Fibroblast of lung (primary cell): ENCODE data around the gene MACF1. TPM values are rescaled to one million over a fixed set of nuclear protein-coding genes. Genes with fewer than 3 reads are reported as not detected.

ENCODE experiments used
- DNase-seq, 2 donors: peaks; one replicate each; pipeline versions ENCODE4 v3.0.0 to v3.0.0-alpha.2; 2010; ENCODE audit warnings: low read depth in 2 of 2
- H2AFZ ChIP-seq: 2 replicates; pipeline ENCODE4 v1.5.1; 2012; ENCODE audit warnings: low read length, control low read depth, inconsistent platforms
- H3K27ac ChIP-seq: 2 replicates; pipeline ENCODE4 v1.5.1; 2011; ENCODE audit warnings: low read length, control low read depth; ENCODE audit not compliant: insufficient read depth
- H3K27me3 ChIP-seq: 2 replicates; pipeline ENCODE4 v1.5.1; 2011; ENCODE audit warnings: mild to moderate bottlenecking, low read length; ENCODE audit not compliant: control insufficient read depth, insufficient read depth
- H3K36me3 ChIP-seq: 2 replicates; pipeline ENCODE4 v1.5.1; 2011; ENCODE audit warnings: low read length; ENCODE audit not compliant: control insufficient read depth, insufficient read depth
- H3K4me1 ChIP-seq: 2 replicates; pipeline ENCODE4 v1.5.1; 2011; ENCODE audit warnings: low read length; ENCODE audit not compliant: control insufficient read depth, insufficient read depth; ENCODE audit errors: extremely low read depth
- H3K4me2 ChIP-seq: 2 replicates; pipeline ENCODE4 v1.5.1; 2011; ENCODE audit warnings: low read length, control low read depth; ENCODE audit not compliant: insufficient read depth; ENCODE audit errors: extremely low read depth
- H3K4me3 ChIP-seq, 4 experiments: fragments of 200-600 bp in 1 of 4; sonication (generic) in 1 of 4; replicated peaks in 1 of 4; 2 replicates each; pipeline ENCODE4 v1.5.1; 2011 to 2016; ENCODE audit warnings: low read length in 4 of 4, low read depth in 3 of 4, mild to moderate bottlenecking in 3 of 4, control low read depth in 2 of 4, inconsistent platforms in 1 of 4, mixed read lengths in 1 of 4; ENCODE audit not compliant: insufficient read depth in 1 of 4; ENCODE audit errors: control extremely low read depth in 1 of 4
- H3K79me2 ChIP-seq: 2 replicates; pipeline ENCODE4 v1.5.1; 2012; ENCODE audit warnings: mild to moderate bottlenecking, low read length, inconsistent platforms; ENCODE audit not compliant: control insufficient read depth, insufficient read depth
- H3K9ac ChIP-seq: 2 replicates; pipeline ENCODE4 v1.5.1; 2011; ENCODE audit warnings: mild to moderate bottlenecking, low read length, control low read depth; ENCODE audit not compliant: insufficient read depth
- H3K9me3 ChIP-seq: 2 replicates; pipeline ENCODE4 v1.5.1; 2012; ENCODE audit warnings: low read depth, low read length; ENCODE audit not compliant: control insufficient read depth, insufficient read depth
- H4K20me1 ChIP-seq: 2 replicates; pipeline ENCODE4 v1.5.1; 2011; ENCODE audit warnings: low read length; ENCODE audit not compliant: control insufficient read depth, insufficient read depth; ENCODE audit errors: extremely low read depth
- CTCF ChIP-seq, 2 donors: IDR thresholded peaks in 1 of 2; conservative IDR thresholded peaks in 1 of 2; 1 replicate in 1 of 2; 2 replicates in 1 of 2; pipeline ENCODE4 v1.5.1; 2011 to 2012; ENCODE audit warnings: low read length in 2 of 2, control low read depth in 1 of 2, inconsistent platforms in 1 of 2, low read depth in 1 of 2, mild to moderate bottlenecking in 1 of 2
- EZH2 ChIP-seq: IDR thresholded peaks from 2 replicates; pipeline ENCODE4 v1.5.1; 2012; ENCODE audit warnings: low read length, control low read depth, mild to moderate bottlenecking; ENCODE audit errors: missing control alignments
- polyA plus RNA-seq, 2 donors: library from polyadenylated mRNA; depleted of rRNA in 1 of 2; stranded (reverse) in 1 of 2; unstranded in 1 of 2; fragments of >200 nt; gene quantifications; 2 replicates each; pipeline ENCODE4 v1.2.1, GENCODE V29; 2011 to 2012; ENCODE audit warnings: missing spikeins in 1 of 2
- total RNA-seq: library from RNA; depleted of rRNA; stranded (reverse); fragments of >200 nt; gene quantifications from 2 replicates; pipeline ENCODE4 v1.2.1, GENCODE V29; 2014

The MACF1 gene
- total and polyA plus RNA-seq, 2 donors (not counting 1 experiment from before 2014, with no cell fraction given) = 178 to 414 TPM

GRCh38 chr1:39268112-39268581, 63.7 kb downstream of the MACF1 start:
- peaks cover 60% of the 10 kb centered on the region for H3K79me2 ChIP-seq
- no peaks in the 10 kb centered on the region for H4K20me1 ChIP-seq
- peak overlapping the region; percentile 99 for H3K4me2 ChIP-seq
- H2AFZ ChIP-seq = no peak overlapping the region
- no peaks in the 10 kb centered on the region for H3K9me3 ChIP-seq
- H3K27me3 ChIP-seq = no peaks in the 10 kb centered on the region
- peak; percentile 91 to 93 for DNase-seq
- H3K4me3 ChIP-seq = peak overlapping the region; percentile 41 to 63 (median 46)
- H3K4me1 ChIP-seq = peaks cover 18% of the 10 kb centered on the region
- TF ChIP-seq CTCF (conservative IDR thresholded peaks at IDR 0.05 in 1 of 2, IDR thresholded peaks at IDR 0.05 in 1 of 2; ENCODE audit: low read depth in 1 of 2, low read length in 2 of 2) (no peak), EZH2 (no peak)
- H3K9ac ChIP-seq = peak overlapping the region; percentile 51
- H3K36me3 ChIP-seq = peaks cover 2% of the 10 kb centered on the region
- peak overlapping the region; percentile 78 for H3K27ac ChIP-seq

- H3K36me3 ChIP-seq = peaks cover 2% of the 10 kb centered on the region
- peak in 1 of 2 donors; percentile 14 for DNase-seq
- peak overlapping the region; percentile 41 to 63 (median 46) for H3K4me3 ChIP-seq
- H3K4me1 ChIP-seq = peaks cover 18% of the 10 kb centered on the region
- H3K4me2 ChIP-seq = peak overlapping the region; percentile 99
- no peak overlapping the region for H2AFZ ChIP-seq
- peaks cover 61% of the 10 kb centered on the region for H3K79me2 ChIP-seq
- H3K27me3 ChIP-seq = no peaks in the 10 kb centered on the region
- no peaks in the 10 kb centered on the region for H3K9me3 ChIP-seq
- no peaks in the 10 kb centered on the region for H4K20me1 ChIP-seq
- H3K9ac ChIP-seq = no peak overlapping the region
- peak overlapping the region; percentile 78 for H3K27ac ChIP-seq
- TF ChIP-seq EZH2 (no peak), CTCF (conservative IDR thresholded peaks at IDR 0.05 in 1 of 2, IDR thresholded peaks at IDR 0.05 in 1 of 2; ENCODE audit: low read depth in 1 of 2, low read length in 2 of 2) (no peak)
These were observed 64.4 kb downstream of the MACF1 start for GRCh38 chr1:39268906-39269305.

GRCh38 chr1:39269349-39269748, 64.9 kb downstream of the MACF1 start:
- Histone ChIP-seq H3K4me3 (peak overlapping the region in 2 of 4 experiments; percentile 49 to 63), H3K4me2 (peak overlapping the region; percentile 99), H3K36me3 (peaks cover 2% of the 10 kb centered on the region), H3K27ac (no peak overlapping the region), H2AFZ (no peak overlapping the region), H4K20me1 (no peaks in the 10 kb centered on the region), H3K9ac (no peak overlapping the region), H3K27me3 (no peaks in the 10 kb centered on the region), H3K79me2 (peaks cover 60% of the 10 kb centered on the region), H3K4me1 (peaks cover 18% of the 10 kb centered on the region), H3K9me3 (no peaks in the 10 kb centered on the region)
- TF ChIP-seq CTCF (conservative IDR thresholded peaks at IDR 0.05 in 1 of 2, IDR thresholded peaks at IDR 0.05 in 1 of 2; ENCODE audit: low read depth in 1 of 2, low read length in 2 of 2) = no peak
- TF ChIP-seq EZH2 = no peak
- DNase-seq = no peak
